Activated CD4-positive, alpha-beta T cell treated with anti-CD3 and anti-CD28 coated beads, Interleukin-2, amount 10 ng/mL, durations not matched to agents 24 days and 14 days (primary cell): ENCODE data around the gene PHF12. TPM values are rescaled to one million over a fixed set of nuclear protein-coding genes. Genes with fewer than 3 reads are reported as not detected.

Experiments
- DNase-seq: peaks from one replicate; pipeline ENCODE4 v3.0.0; 2022
- H3K27ac Mint-ChIP-seq: one replicate; pipeline ENCODE4 v1.8.0; 2022; ENCODE audit warnings: mild to moderate bottlenecking, mixed read lengths
- H3K27me3 Mint-ChIP-seq: one replicate; pipeline ENCODE4 v1.8.0; 2022; ENCODE audit warnings: mixed read lengths
- H3K36me3 Mint-ChIP-seq: one replicate; pipeline ENCODE4 v1.8.0; 2022; ENCODE audit warnings: low read depth, mild to moderate bottlenecking, mixed read lengths
- H3K4me1 Mint-ChIP-seq: one replicate; pipeline ENCODE4 v1.8.0; 2021; ENCODE audit warnings: mixed read lengths
- H3K4me3 Mint-ChIP-seq: one replicate; pipeline ENCODE4 v1.8.0; 2022; ENCODE audit warnings: mild to moderate bottlenecking, moderate library complexity, mixed read lengths
- H3K9me3 Mint-ChIP-seq: one replicate; pipeline ENCODE4 v1.8.0; 2021; ENCODE audit warnings: mixed read lengths
- intact Hi-C: fragments of 100-400 bp; cut with micrococcal nuclease; formaldehyde crosslinking; loops from one replicate; pipeline ENCODE4 v1.15.1; 2023
- total RNA-seq: library from RNA; stranded (reverse); gene quantifications from 2 replicates; pipeline ENCODE4 v1.2.3, GENCODE V29; 2022

Gene PHF12
- total RNA-seq, 1 donor from 2014 or later, result 61.1 TPM

DNA sequence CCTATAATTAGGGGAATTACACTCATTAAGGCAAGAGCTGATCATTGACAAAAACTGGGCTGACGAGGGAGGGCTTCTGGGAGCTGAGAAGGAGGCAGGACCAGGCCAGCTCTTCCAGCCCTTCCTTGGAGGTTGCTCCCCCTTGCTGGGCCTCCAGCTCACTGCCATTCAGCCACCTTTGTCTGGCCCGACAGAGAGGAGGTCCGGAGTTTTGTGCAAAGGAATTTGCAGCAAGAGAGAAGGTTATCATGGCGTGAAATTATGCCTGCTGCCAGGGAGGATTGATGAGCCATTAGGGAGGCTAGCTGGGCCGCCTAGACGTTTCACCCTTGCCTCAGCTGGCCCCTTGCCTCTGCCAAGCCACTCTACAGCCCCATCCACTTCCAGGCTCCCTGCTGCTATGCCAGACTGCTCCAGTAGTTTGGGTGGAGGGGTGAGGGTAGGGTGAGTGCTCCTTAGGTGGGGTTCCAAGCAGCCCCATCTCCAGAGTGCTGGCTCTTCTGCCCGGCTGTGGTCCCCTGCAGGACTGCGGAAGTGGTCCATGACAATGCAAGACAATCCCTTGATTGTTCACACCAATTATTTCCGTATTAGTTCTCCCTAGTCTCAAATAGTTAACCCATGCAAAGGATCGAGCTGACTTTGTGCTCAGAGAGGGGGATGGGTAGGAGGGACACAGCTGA is 17.1 kb upstream of the PHF12 start:
- no peak for DNase-seq
- Mint-ChIP-seq H3K4me1 (peaks cover 2% of the 10 kb centered on the region), H3K27ac (no peak overlapping the region), H3K27me3 (peaks cover 4% of the 10 kb centered on the region), H3K4me3 (no peak overlapping the region), H3K9me3 (no peaks in the 10 kb centered on the region), H3K36me3 (no peaks in the 10 kb centered on the region)
- intact Hi-C loops, result no loop called here

DNA sequence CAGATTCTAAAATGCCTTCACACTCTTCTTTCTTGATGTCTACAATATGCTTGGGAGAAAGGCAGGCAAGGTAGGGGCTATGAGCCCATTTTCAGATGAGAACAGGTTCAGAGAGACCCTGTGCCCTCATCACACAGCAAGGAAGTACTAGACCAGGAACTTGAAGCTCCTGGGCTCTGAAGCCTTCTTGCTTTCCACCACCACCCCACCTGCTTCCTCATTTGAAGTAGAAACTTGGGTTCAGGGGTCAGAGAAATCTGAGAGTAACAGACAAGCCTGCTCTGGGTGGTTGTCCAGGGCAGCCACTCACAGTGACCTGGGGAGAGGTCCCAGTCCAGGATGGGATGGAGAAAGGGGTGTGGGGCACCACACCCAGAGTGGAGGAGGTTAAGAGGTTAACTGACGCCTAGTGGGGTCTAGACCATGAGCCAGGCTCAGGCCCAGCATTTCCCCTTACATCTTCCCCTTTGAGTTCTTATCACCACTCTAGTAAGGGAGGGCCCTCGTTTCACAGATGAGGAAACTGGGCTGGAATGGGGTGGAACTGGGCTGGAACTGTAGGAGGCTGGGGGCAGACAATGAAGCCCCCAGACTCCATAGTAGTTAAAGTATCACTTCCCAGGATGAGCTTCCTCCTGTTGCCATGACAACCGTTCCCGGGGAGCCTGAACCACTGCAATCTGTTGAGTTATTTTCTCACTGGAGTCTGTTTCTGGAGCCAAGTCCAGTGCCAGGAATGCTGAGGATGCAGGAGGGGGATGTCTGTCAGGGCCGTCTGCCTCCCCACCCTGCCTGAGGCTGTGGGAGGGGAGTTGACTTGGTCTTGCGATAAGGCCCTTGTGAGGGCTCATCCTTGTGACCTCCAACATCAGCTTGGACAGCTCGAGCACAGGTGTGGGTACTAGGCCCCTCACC is 16.2 kb upstream of the PHF12 start:
- intact Hi-C loops, result no loop called here
- H3K27ac Mint-ChIP-seq, result no peak overlapping the region
- H3K9me3 Mint-ChIP-seq, result no peaks in the 10 kb centered on the region
- peaks cover 8% of the 10 kb centered on the region for H3K27me3 Mint-ChIP-seq
- DNase-seq, result no peak
- peaks cover 2% of the 10 kb centered on the region for H3K4me1 Mint-ChIP-seq
- no peaks in the 10 kb centered on the region for H3K36me3 Mint-ChIP-seq
- no peak overlapping the region for H3K4me3 Mint-ChIP-seq

DNA sequence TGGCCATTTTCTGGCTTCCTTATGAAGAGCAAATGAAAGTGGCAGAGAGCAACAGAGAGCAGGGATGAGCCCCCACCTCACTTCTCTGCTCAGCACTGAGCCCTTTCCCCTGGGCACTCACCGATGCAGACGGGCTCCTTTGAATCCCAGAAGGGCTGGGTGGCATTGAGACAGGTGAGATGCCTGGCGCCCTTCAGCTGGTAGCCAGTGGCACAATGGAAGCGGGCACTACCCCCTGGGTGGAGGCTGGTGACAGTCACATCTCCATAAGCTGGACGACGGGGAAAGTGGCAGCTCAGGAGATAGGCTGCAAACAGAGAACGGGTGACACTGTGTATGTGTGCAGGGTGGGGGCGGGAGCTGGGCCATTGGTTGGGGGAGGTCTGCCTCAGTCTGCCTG is 12.5 kb upstream of the PHF12 start:
- Mint-ChIP-seq H3K9me3 (no peaks in the 10 kb centered on the region), H3K4me3 (no peak overlapping the region), H3K4me1 (peaks cover 2% of the 10 kb centered on the region), H3K27ac (no peak overlapping the region), H3K36me3 (no peaks in the 10 kb centered on the region), H3K27me3 (peaks cover 11% of the 10 kb centered on the region)
- intact Hi-C loops, result no loop called here
- no peak for DNase-seq

DNA sequence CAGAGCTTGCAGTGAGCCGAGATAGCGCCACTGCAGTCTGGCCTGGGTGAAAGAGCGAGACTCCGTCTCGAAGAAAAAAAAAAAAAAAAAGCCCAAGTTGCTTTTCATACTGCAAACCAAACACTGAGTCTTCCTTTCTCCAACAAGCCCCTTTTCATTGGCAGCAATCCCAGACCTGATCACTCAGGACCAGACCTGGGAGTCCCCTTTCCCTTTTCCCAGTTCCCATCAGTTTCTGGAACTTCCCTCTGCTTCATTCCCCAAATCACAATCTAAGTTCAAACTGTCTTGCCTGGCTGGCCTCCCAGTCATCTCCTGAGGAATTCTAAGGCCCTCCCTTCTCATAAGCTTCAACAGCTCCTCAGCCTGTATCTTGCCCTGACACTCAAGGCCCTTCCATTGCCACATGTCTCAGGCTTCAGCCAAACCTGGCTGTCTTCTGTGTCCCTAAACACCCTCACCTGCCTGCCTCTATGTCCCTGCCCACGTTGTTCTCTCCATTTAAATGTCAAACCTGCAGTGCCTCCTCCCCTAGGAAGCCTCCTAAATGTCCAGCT is 11.8 kb upstream of the PHF12 start:
- intact Hi-C loops, result no loop called here
- H3K4me1 Mint-ChIP-seq, result no peaks in the 10 kb centered on the region

DNA sequence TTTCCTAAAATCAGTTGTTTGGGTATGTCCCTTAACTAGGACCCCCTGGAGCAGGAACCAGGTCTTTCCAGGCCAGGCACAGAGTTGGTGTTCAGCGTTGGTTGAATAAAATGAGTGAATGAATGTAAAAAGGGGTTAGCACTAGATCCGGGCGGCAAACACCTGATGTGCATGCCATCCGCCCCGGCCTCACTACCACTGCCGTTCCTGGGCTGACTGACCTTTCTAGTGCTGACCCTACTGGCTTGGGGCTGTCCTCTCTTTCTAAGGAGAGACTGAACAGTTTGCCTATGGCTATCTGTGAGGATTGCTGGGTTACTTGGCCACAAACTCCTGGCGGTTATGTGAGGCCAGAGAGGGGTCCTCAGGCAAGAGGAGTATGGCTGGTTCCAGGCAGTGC is 10.1 kb upstream of the PHF12 start:
- H3K27ac Mint-ChIP-seq, result no peak overlapping the region
- no peaks in the 10 kb centered on the region for H3K36me3 Mint-ChIP-seq
- DNase-seq, result no peak
- H3K27me3 Mint-ChIP-seq, result peaks cover 11% of the 10 kb centered on the region
- no peak overlapping the region for H3K4me3 Mint-ChIP-seq
- no peaks in the 10 kb centered on the region for H3K4me1 Mint-ChIP-seq
- H3K9me3 Mint-ChIP-seq, result no peaks in the 10 kb centered on the region
- intact Hi-C loops, result no loop called here

More for the DNA sequence above, 11.8 kb upstream of the PHF12 start:
- Mint-ChIP-seq H3K27me3 (peaks cover 11% of the 10 kb centered on the region), H3K4me3 (no peak overlapping the region), H3K36me3 (no peaks in the 10 kb centered on the region), H3K9me3 (no peaks in the 10 kb centered on the region), H3K27ac (no peak overlapping the region)
- no peak for DNase-seq

DNA sequence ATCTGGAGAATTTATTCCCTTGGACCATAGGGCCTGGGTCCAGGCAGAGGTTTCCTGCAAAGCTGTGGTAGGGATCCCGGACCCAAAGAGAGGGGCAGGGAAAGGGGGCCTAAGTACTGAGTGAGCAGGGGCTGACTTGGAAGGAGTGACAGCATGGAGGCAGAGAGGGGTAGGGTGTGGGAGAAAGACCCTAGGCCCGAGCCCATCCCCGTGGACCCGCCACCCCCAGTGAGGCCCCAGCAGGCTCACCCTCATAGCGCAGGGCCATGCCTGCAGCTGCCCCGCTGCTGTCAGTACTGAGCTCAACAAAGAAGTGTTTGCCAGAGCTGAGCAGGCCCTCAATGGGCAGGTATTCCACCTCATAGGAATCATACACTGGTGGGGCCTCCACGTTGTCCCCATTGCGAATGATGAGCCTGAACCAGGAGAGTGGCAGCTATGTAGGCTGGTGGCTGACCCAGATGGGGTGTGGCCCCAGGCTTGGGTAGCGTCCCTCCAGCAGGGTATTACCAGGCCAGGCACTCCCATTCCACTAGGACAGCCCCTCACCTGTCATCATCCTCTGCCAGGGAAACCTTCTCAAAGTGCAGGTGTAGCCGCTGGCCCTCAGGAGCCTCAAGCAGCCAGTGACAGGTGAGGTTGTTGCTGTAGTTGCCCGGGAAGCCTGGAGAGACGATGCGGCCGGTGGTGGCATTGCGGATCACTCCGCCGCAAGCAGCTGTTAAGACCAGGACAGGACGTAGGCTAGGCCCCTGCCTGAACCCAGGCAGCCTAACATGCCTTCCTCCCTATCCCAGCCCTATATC is 9.1 kb upstream of the PHF12 start:
- H3K9me3 Mint-ChIP-seq, result no peaks in the 10 kb centered on the region
- no peaks in the 10 kb centered on the region for H3K4me1 Mint-ChIP-seq
- H3K27me3 Mint-ChIP-seq, result peaks cover 11% of the 10 kb centered on the region
- no peak overlapping the region for H3K27ac Mint-ChIP-seq
- H3K4me3 Mint-ChIP-seq, result no peak overlapping the region
- H3K36me3 Mint-ChIP-seq, result no peaks in the 10 kb centered on the region
- intact Hi-C loops, result no loop called here
- DNase-seq, result no peak

DNA sequence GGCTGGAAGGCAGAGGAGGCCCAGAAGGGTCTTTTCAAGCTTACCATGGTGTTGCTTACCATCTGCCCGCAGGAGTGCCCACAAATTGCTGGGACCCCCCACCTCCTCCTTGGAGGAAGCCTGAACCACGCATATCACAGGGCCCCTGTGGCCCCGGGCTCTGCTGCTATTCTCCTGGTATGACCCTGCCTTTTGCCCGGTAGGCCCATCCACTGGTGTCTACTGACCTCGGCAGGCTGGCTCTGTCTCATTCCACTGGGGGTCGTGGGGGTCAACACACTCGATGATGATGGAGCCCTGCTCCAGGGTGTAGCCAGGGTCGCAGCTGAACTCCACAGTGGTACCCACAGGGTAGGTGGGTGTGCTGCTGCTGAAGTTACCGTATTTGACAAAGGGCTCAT is 8.2 kb upstream of the PHF12 start:
- intact Hi-C loops, result no loop called here
- peaks cover 11% of the 10 kb centered on the region for H3K27me3 Mint-ChIP-seq
- no peak for DNase-seq

DNA sequence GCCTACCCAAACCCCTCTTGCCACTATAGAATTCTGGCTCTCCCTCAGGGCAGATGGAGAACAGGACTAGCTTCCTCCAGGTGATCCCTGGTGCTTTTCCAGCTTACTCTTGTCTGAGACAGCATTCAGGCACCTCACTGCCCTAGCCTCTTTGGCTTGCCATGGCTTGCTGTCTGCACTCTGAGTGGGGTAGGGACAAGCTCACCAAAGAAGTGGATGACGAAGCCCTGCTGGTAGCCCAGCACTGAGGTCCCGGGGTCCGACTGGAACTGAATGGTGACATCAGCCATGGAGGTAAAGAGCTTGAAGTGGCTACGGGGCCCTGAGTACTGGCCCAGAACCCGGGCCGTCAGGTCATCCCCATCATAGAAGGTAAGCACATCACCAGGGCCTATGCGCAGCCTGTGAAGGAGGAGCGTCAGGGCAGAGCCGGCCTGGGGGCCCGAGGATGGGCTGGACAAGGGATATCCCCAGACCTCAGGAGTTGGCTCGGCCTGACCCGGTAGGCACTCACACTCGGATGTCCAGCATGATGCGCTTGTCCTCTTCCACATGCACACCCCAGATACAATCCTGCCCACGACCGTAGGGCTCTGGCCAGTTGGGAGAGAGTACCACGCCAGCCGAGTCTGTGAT is 7.6 kb upstream of the PHF12 start:
- H3K36me3 Mint-ChIP-seq, result no peaks in the 10 kb centered on the region

More for the DNA sequence above, 8.2 kb upstream of the PHF12 start:
- Mint-ChIP-seq H3K27ac (no peak overlapping the region), H3K4me3 (no peak overlapping the region), H3K4me1 (no peaks in the 10 kb centered on the region), H3K9me3 (no peaks in the 10 kb centered on the region), H3K36me3 (no peaks in the 10 kb centered on the region)

DNA sequence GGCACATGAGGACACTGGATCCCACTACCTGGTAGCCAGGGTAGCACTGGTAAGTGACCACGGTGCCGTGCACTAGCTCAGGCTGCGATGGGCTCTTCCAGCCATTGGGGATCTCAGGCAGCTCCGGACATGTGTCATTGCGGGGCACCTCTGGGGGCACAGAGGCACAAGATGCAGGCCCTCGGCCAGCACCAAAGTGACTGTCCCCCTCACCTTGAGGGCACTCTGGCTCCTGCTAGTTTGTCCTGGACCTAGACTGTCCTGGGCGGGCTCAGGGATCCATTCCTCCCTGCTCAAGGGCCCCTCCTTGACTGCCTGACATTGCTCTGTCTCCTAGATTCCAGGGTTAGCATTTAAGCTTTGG is 6.7 kb upstream of the PHF12 start:
- H3K4me1 Mint-ChIP-seq, result peaks cover 2% of the 10 kb centered on the region
- intact Hi-C loops, result no loop called here

More for the DNA sequence above, 7.6 kb upstream of the PHF12 start:
- no peaks in the 10 kb centered on the region for H3K4me1 Mint-ChIP-seq
- intact Hi-C loops, result no loop called here
- H3K4me3 Mint-ChIP-seq, result no peak overlapping the region
- no peak for DNase-seq
- H3K9me3 Mint-ChIP-seq, result no peaks in the 10 kb centered on the region
- H3K27ac Mint-ChIP-seq, result no peak overlapping the region
- peaks cover 11% of the 10 kb centered on the region for H3K27me3 Mint-ChIP-seq

DNA sequence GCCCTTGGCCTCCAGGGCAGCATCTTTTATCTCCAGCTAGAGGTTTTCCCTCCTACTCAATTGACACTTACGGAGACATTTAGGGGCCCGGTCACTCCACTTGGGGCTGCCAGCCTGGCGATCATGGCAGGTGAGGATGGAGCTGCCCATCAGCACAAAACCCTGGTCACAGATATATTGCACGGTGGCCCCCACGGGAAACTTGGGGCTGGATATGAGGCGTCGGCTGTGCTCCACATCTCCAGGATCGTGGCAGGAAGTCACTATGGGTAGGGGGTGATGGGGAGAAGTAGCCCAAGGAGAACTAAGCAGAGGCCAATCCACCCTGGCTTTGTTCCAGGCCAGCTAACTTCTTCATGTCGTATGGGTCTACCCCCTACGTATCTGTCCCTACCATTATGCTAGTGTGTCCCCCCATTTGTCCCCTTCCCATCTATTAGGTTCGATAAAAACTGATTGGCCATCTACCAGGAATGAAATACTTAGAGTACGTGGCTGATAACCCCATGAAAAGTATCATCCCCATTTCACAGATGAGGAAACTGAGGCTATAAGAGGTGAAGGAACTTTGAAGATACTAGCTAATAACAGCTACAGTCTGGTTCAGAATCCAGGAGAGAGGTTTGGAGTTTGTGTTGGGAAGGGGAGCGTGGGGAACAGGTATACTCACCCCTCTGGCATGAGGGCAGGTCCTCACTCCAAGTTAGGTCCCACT is 6.1 kb upstream of the PHF12 start:
- Mint-ChIP-seq H3K4me3 (no peak overlapping the region), H3K27ac (no peak overlapping the region), H3K4me1 (peaks cover 2% of the 10 kb centered on the region), H3K36me3 (no peaks in the 10 kb centered on the region), H3K27me3 (peaks cover 3% of the 10 kb centered on the region), H3K9me3 (no peaks in the 10 kb centered on the region)
- intact Hi-C loops, result no loop called here
- no peak for DNase-seq

More for the DNA sequence above, 6.7 kb upstream of the PHF12 start:
- Mint-ChIP-seq H3K9me3 (no peaks in the 10 kb centered on the region), H3K27ac (no peak overlapping the region), H3K36me3 (no peaks in the 10 kb centered on the region), H3K4me3 (no peak overlapping the region), H3K27me3 (peaks cover 3% of the 10 kb centered on the region)
- no peak for DNase-seq

DNA sequence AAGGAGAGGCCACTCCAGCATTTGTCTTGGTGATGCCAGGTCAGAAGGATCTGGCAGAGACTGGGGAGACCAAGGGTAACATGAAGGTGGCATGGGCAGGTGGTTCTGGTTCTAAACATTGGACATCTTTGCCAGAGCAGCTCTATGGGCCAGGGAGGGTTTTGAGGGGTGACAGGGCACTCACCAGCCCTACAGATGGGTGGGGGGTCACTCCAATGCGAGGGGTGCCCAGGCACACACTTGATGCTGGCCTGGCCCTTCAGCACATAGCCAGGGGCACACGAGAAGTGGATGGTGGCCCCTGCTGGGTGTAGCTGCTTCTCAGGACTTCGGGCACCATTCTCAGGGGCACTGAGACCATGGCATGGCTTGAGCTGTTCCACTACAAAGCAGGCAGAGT is 5.5 kb upstream of the PHF12 start:
- DNase-seq, result no peak
- Mint-ChIP-seq H3K27me3 (no peaks in the 10 kb centered on the region), H3K4me1 (peaks cover 2% of the 10 kb centered on the region), H3K27ac (no peak overlapping the region), H3K36me3 (no peaks in the 10 kb centered on the region), H3K9me3 (no peaks in the 10 kb centered on the region), H3K4me3 (no peak overlapping the region)
- intact Hi-C loops, result no loop called here

DNA sequence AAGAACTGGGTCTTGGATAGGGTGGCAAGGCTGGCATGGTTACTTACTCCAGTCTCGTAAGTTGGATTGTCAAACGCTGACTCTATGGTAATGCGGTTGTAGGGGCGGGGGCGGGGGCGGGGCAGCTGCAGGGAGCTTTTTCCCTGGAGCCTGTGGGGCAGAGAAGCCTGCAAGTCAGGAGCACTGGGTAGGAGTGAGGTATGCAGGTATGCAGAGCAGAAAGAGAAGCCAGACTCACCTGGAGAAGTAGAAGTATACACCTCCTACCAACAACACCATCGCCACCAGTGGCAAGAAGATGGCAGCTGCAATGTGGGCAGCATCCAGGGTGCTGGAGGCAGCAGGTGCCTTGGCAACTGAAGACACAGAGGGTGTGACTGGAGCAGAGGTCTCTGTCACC is 4.8 kb upstream of the PHF12 start:
- H3K27ac Mint-ChIP-seq, result no peak overlapping the region
- no peak overlapping the region for H3K4me3 Mint-ChIP-seq
- H3K9me3 Mint-ChIP-seq, result no peaks in the 10 kb centered on the region
- no peaks in the 10 kb centered on the region for H3K36me3 Mint-ChIP-seq
- intact Hi-C loops, result no loop called here
- no peaks in the 10 kb centered on the region for H3K27me3 Mint-ChIP-seq
- DNase-seq, result no peak
- peaks cover 2% of the 10 kb centered on the region for H3K4me1 Mint-ChIP-seq

DNA sequence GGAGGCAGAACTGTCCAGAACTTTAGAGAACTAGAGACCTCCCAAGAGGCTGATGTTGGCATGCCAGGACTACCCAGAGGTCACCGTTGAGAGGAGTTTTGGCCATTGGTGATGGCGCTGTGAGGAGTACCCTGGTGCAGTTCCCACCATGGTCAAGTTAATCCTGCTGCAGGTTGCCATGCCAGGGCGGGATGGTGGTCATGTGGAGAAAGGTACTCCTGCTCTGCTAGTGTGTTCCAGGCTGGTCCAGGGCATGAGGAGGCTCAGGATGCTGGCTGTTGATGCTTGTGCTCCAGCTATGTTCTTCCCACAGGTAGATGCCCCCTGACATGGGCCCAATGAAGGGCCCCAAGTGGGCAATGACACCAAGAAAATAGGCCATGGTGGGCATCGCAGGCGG is 4.1 kb upstream of the PHF12 start:
- intact Hi-C loops, result no loop called here
- H3K36me3 Mint-ChIP-seq, result peaks cover 3% of the 10 kb centered on the region
- peaks cover 4% of the 10 kb centered on the region for H3K4me1 Mint-ChIP-seq
- no peak overlapping the region for H3K27ac Mint-ChIP-seq
- no peak for DNase-seq
- no peak overlapping the region for H3K4me3 Mint-ChIP-seq
- H3K9me3 Mint-ChIP-seq, result no peaks in the 10 kb centered on the region
- peaks cover 2% of the 10 kb centered on the region for H3K27me3 Mint-ChIP-seq
